OCI-LY1 (cell line): ENCODE measurements around the gene UROC1.

ENCODE experiments used
- H2AFZ ChIP-seq: fragments of 200-600 bp; sonication (generic), shearing (Covaris generic); 2 replicates; pipeline ENCODE4 v1.6.0; 2014; ENCODE audit warnings: antibody characterized with exemption, mild to moderate bottlenecking, low read length
- H3F3A ChIP-seq: fragments of 200-600 bp; sonication (generic), shearing (Covaris generic); 2 replicates; pipeline ENCODE4 v1.6.0; 2014; ENCODE audit warnings: mild to moderate bottlenecking, antibody characterized with exemption, low read length, moderate library complexity; ENCODE audit not compliant: insufficient read depth
- H3K27ac ChIP-seq: fragments of 200-600 bp; sonication (generic); 2 replicates; pipeline ENCODE4 v1.5.1; 2014; ENCODE audit warnings: low read length, mixed run types, mild to moderate bottlenecking, low read depth; ENCODE audit not compliant: poor library complexity, severe bottlenecking
- H3K27me3 ChIP-seq: fragments of 200-600 bp; sonication (generic); 2 replicates; pipeline ENCODE4 v1.6.0; 2014; ENCODE audit warnings: antibody characterized with exemption, mild to moderate bottlenecking, low read length, moderate library complexity; ENCODE audit not compliant: insufficient read depth
- H3K36me3 ChIP-seq: fragments of 200-600 bp; sonication (generic); 2 replicates; pipeline ENCODE4 v1.6.1; 2014; ENCODE audit warnings: mild to moderate bottlenecking, antibody characterized with exemption, low read length, moderate library complexity, mixed read lengths; ENCODE audit not compliant: insufficient read depth
- H3K4me1 ChIP-seq: fragments of 200-600 bp; sonication (generic); 2 replicates; pipeline ENCODE4 v1.5.1; 2014; ENCODE audit warnings: mild to moderate bottlenecking, low read length, moderate library complexity; ENCODE audit not compliant: insufficient read depth, severe bottlenecking
- H3K4me2 ChIP-seq: fragments of 200-600 bp; sonication (generic), shearing (Covaris generic); 2 replicates; pipeline ENCODE4 v1.6.1; 2014; ENCODE audit warnings: low read length
- H3K4me3 ChIP-seq: fragments of 200-600 bp; sonication (generic); 2 replicates; pipeline ENCODE4 v1.5.1; 2014; ENCODE audit warnings: low read length, low read depth, mild to moderate bottlenecking, mixed read lengths; ENCODE audit not compliant: poor library complexity, severe bottlenecking
- H3K79me2 ChIP-seq: fragments of 200-600 bp; shearing (Covaris generic); 2 replicates; pipeline ENCODE4 v1.6.1; 2016; ENCODE audit warnings: mixed run types, low read length, mixed read lengths; ENCODE audit not compliant: insufficient read depth
- H3K9ac ChIP-seq: fragments of 200-600 bp; sonication (generic), shearing (Covaris generic); 2 replicates; pipeline ENCODE4 v1.6.1; 2014; ENCODE audit warnings: mild to moderate bottlenecking, low read length, mixed read lengths
- H3K9me2 ChIP-seq: fragments of 200-600 bp; sonication (generic), shearing (Covaris generic); 2 replicates; pipeline ENCODE4 v1.6.1; 2014; ENCODE audit warnings: low read depth, mild to moderate bottlenecking, low read length, mixed read lengths
- H3K9me3 ChIP-seq: fragments of 200-600 bp; shearing (Covaris generic); 2 replicates; pipeline ENCODE4 v1.6.1; 2014; ENCODE audit warnings: low read length, mixed read lengths
- H4K20me1 ChIP-seq: fragments of 200-600 bp; sonication (generic), shearing (Covaris generic); 2 replicates; pipeline ENCODE4 v1.6.0; 2016; ENCODE audit warnings: mild to moderate bottlenecking, low read length; ENCODE audit not compliant: insufficient read depth
- EZH2 ChIP-seq: fragments of 200-600 bp; sonication (generic), shearing (Covaris generic); IDR thresholded peaks from 2 replicates; pipeline ENCODE4 v1.8.0; 2017; ENCODE audit warnings: borderline replicate concordance, mixed run types, mild to moderate bottlenecking, antibody characterized with exemption, low read length, moderate library complexity, mixed read lengths
- TF ChIP-seq, protein P1 (sequence below): fragments of 200-600 bp; sonication (generic), shearing (Covaris generic); IDR thresholded peaks from 2 replicates; pipeline ENCODE4 v1.5.1; 2017; ENCODE audit warnings: mild to moderate bottlenecking, antibody characterized with exemption, low read length, moderate library complexity, mixed read lengths

Gene UROC1

DNA sequence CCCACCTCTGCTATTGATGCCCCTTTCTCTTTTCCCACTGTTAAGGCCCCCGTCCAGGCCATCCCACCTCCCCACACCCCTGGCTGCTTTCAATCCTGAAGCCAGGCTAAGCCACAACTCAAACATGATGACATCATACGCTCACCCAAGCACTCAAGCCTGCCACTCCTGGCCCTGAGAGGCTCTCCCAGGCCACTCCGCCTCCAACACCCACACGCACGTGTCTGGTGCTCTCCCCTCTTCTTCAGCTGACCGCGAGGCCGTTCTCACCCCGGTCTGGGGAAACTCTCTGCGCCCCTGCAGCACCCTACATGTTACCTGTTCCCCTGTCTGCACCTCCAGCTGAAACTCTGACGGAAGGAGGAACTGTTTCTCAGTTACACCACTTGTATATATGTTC lies 48.1 kb downstream of the UROC1 start:
- TF ChIP-seq EZH2: no peak
- TF ChIP-seq, protein P1, sequence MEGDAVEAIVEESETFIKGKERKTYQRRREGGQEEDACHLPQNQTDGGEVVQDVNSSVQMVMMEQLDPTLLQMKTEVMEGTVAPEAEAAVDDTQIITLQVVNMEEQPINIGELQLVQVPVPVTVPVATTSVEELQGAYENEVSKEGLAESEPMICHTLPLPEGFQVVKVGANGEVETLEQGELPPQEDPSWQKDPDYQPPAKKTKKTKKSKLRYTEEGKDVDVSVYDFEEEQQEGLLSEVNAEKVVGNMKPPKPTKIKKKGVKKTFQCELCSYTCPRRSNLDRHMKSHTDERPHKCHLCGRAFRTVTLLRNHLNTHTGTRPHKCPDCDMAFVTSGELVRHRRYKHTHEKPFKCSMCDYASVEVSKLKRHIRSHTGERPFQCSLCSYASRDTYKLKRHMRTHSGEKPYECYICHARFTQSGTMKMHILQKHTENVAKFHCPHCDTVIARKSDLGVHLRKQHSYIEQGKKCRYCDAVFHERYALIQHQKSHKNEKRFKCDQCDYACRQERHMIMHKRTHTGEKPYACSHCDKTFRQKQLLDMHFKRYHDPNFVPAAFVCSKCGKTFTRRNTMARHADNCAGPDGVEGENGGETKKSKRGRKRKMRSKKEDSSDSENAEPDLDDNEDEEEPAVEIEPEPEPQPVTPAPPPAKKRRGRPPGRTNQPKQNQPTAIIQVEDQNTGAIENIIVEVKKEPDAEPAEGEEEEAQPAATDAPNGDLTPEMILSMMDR: no peak

DNA sequence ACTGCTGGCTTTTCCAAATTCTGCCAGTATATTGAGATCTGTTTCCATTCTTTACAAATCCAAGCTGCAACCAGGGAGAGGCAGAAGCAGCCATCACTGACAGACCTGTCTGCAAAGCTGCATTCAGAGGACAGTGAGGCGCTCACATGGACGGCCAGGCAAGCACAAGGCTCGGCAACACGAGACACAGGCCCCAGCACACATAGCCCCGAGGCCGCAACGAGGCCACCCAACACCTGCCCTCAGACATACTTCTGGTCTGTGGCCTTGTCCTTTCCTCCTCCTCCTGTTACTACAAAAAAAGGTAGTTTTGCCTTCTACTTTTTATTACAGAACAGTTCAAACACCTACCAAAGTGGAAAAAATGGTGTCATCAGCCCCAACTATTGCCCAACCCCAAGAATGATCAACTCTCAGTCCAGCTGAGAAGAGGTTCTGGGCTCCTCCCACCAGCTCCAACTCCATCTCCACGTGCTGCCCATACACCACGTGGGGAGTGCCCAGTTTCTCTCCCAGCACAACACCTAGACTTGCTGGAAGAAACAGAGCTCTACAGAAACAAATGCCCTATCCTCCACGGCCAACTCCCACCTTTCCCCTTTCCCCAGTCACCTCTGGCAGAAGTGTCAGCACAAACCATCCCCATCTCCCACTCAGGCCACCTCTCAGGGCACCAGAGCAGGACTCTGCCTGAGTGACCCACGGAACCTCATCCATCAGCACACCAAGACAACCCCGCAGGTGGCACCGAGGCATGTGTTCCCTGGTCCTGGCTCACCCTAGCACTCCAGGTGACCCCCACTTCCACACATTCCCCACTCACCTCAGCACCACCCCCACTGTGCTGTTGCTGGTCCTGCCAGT lies 49.3 kb downstream of the UROC1 start:
- no peak overlapping the region for H3K4me2 ChIP-seq
- H3K4me3 ChIP-seq: no peak overlapping the region
- no peak overlapping the region for H2AFZ ChIP-seq
- no peak overlapping the region for H3K9ac ChIP-seq
- H3K79me2 ChIP-seq: 0 out of 2 replicates have a peak, but pooled peaks cover 2% of the 10 kb centered on the region
- no peaks in the 10 kb centered on the region for H3K27me3 ChIP-seq
- H3K4me1 ChIP-seq: peaks cover 15% of the 10 kb centered on the region
- H3F3A ChIP-seq: no peaks in the 10 kb centered on the region
- H3K27ac ChIP-seq: no peak overlapping the region
- peaks cover 90% of the 10 kb centered on the region for H3K36me3 ChIP-seq
- no peaks in the 10 kb centered on the region for H3K9me2 ChIP-seq
- TF ChIP-seq, protein P1: no peak
- TF ChIP-seq EZH2: no peak
- H4K20me1 ChIP-seq: no peaks in the 10 kb centered on the region
- no peaks in the 10 kb centered on the region for H3K9me3 ChIP-seq

More for the DNA sequence above, 48.1 kb downstream of the UROC1 start:
- Histone ChIP-seq H3K79me2 (peaks cover 11% of the 10 kb centered on the region; the same call in 1 of the 2 replicates), H3F3A (no peaks in the 10 kb centered on the region), H3K9me2 (no peaks in the 10 kb centered on the region), H3K4me2 (no peak overlapping the region), H3K4me3 (no peak overlapping the region), H3K9ac (no peak overlapping the region), H3K9me3 (no peaks in the 10 kb centered on the region), H3K27me3 (no peaks in the 10 kb centered on the region), H2AFZ (no peak overlapping the region), H3K36me3 (peaks cover 79% of the 10 kb centered on the region), H4K20me1 (no peaks in the 10 kb centered on the region), H3K4me1 (peaks cover 27% of the 10 kb centered on the region), H3K27ac (no peak overlapping the region)

DNA sequence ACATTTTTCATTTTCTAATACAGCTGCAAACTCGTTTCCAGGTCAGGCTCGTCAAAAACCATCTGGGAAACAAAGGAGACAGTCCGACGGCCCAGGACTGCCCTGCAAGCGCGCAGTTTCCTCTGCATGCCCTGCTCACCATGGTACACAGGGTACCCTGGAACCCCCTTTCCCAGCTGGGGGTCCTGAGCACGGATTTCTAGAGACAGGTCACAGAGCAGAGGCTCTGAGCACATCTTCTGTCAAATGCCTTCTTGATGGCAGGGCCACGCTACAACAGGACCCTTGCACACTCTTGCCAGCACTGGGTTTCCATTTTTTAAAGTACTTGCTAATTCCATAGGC lies 50.0 kb downstream of the UROC1 start:
- H3K79me2 ChIP-seq: no peaks in the 10 kb centered on the region
- H3K27ac ChIP-seq: no peak overlapping the region
- H3K9me2 ChIP-seq: no peaks in the 10 kb centered on the region
- no peak overlapping the region for H3K4me3 ChIP-seq
- H3K36me3 ChIP-seq: peaks cover 95% of the 10 kb centered on the region
- H3F3A ChIP-seq: no peaks in the 10 kb centered on the region
- no peaks in the 10 kb centered on the region for H4K20me1 ChIP-seq
- no peak overlapping the region for H3K4me2 ChIP-seq
- H3K27me3 ChIP-seq: no peaks in the 10 kb centered on the region
- peaks cover 8% of the 10 kb centered on the region for H3K4me1 ChIP-seq
- H3K9me3 ChIP-seq: no peaks in the 10 kb centered on the region
- TF ChIP-seq, protein P1: no peak
- no peak for TF ChIP-seq EZH2
- no peak overlapping the region for H2AFZ ChIP-seq
- no peak overlapping the region for H3K9ac ChIP-seq
